ENCODE results near the gene BTRC. TPM values are rescaled to one million over a fixed set of nuclear protein-coding genes. Genes with fewer than 3 reads are reported as not detected.

BTRC gene
- total RNA-seq, 4 donors from 2014 or later, result 12.6 to 26.5 (median 20.7) TPM

- Histone ChIP-seq H3K36me3 (no peaks in the 10 kb centered on the region), H3K27ac (no peak overlapping the region), H3K9me3 (peaks cover 0 to 8% of the 10 kb centered on the region in 2 donors), H3K4me1 (peaks cover 0 to 15% of the 10 kb centered on the region in 2 donors), H3K4me3 (peak overlapping the region; percentile 31 to 34), H3K27me3 (peaks cover 16 to 35% of the 10 kb centered on the region in 2 donors)
- TF ChIP-seq POLR2A (IDR thresholded peaks at IDR 0.05) (no peak), CTCF (IDR thresholded peaks at IDR 0.05) (peak; percentile 84 to 98 (median 88))
- intact Hi-C loops (cut with DNase I; ENCODE audit: low total_unique reads), result loop anchor here (5.0 kb wide), 1 partner anchor 353 kb away; no protein-coding TSS in a partner anchor
- peak; percentile 64 to 77 for DNase-seq
Observed at GRCh38 chr10:101569622-101570427, 215.9 kb downstream of the BTRC start.

DNA sequence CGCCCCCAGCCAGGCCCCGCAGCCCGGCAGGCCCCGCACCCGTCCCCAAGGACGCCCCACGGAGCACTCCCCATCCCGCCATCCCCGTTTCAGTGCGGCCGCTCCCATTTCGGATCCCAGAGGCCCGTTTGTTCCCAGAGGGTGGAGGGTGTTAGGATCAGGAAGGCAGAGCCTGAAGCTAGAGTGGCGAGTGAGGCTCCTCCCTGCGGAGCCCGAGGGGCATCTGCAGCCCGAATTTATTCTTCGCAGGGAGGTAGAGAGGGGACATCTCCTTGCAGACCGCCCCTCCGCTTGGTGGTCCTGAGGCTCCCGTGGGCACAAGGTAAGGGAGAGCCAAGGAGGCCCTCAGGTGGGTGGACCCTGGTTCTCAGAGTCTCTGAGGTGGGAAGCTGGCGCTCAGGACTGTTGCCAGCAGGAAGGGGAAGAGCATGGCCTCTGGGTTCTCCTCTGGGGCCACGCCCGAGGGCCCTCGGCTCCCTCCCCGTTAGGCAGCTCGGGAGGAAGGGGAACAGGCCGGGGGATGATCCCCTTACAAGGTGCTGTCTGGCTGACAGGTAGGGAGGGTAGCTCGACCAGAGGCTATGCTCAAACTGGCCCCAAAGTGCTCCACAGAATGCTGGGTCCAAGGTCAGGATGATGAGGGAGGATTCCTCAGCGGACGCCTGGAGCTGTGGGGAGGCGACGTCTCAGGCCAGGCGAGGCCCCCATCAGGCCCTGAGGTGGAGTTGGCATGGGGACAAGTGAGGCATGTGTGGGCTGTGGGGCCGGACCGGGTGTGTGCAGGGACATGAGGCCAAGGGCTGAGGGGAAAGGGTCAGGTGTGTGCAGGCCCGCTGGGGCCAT is 216.7 kb downstream of the BTRC start:
- Histone ChIP-seq H3K4me3 (peak overlapping the region; percentile 31 to 34), H3K9me3 (peaks cover 0 to 8% of the 10 kb centered on the region in 2 donors), H3K27ac (no peak overlapping the region), H3K36me3 (no peaks in the 10 kb centered on the region), H3K27me3 (peaks cover 16 to 27% of the 10 kb centered on the region in 2 donors), H3K4me1 (peaks cover 0 to 15% of the 10 kb centered on the region in 2 donors)
- intact Hi-C loops (cut with DNase I; ENCODE audit: low total_unique reads), result no loop called here
- DNase-seq, result no peak
- TF ChIP-seq CTCF (IDR thresholded peaks at IDR 0.05), result no peak
- TF ChIP-seq POLR2A (IDR thresholded peaks at IDR 0.05), result no peak

- intact Hi-C loops (cut with DNase I; ENCODE audit: low total_unique reads), result no loop called here
- DNase-seq, result no peak
- Histone ChIP-seq H3K4me3 (no peak overlapping the region), H3K27ac (no peak overlapping the region), H3K4me1 (peaks cover 0 to 15% of the 10 kb centered on the region in 2 donors), H3K9me3 (peaks cover 0 to 8% of the 10 kb centered on the region in 2 donors), H3K36me3 (no peaks in the 10 kb centered on the region), H3K27me3 (peaks cover 16 to 24% of the 10 kb centered on the region in 2 donors)
- no peak for TF ChIP-seq CTCF (IDR thresholded peaks at IDR 0.05)
Observed at GRCh38 chr10:101571271-101571925, 217.4 kb downstream of the BTRC start.

GRCh38 chr10:101572126-101572525 is 218.2 kb downstream of the BTRC start:
- Histone ChIP-seq H3K27ac (no peak overlapping the region), H3K4me1 (peaks cover 0 to 15% of the 10 kb centered on the region in 2 donors), H3K36me3 (no peaks in the 10 kb centered on the region), H3K27me3 (peaks cover 10 to 16% of the 10 kb centered on the region in 2 donors), H3K4me3 (no peak overlapping the region), H3K9me3 (peaks cover 0 to 8% of the 10 kb centered on the region in 2 donors)
- TF ChIP-seq POLR2A (IDR thresholded peaks at IDR 0.05) (no peak), CTCF (IDR thresholded peaks at IDR 0.05) (no peak)
- no peak for DNase-seq
- intact Hi-C loops (cut with DNase I; ENCODE audit: low total_unique reads), result no loop called here
